Astrocyte (in vitro differentiated cells and primary cell): ENCODE measurements around the gene CECR2.

Experiments
- CTCF ChIP-seq: IDR thresholded peaks from 2 replicates; pipeline ENCODE4 v1.5.1; 2011; ENCODE audit warnings: low read depth, mild to moderate bottlenecking, inconsistent platforms, low read length, moderate library complexity; ENCODE audit not compliant: insufficient read depth
- EZH2 ChIP-seq: IDR thresholded peaks from 2 replicates; pipeline ENCODE4 v1.6.1; 2012; ENCODE audit warnings: mild to moderate bottlenecking, low read length, inconsistent platforms; ENCODE audit not compliant: insufficient read depth

- TF ChIP-seq CTCF (no peak), EZH2 (no peak)
These were observed 172.2 kb downstream of the CECR2 start for GRCh38 chr22:17541476-17541875.
